K562 (cell line): Measurements from ENCODE around the gene KAZN. TPM values are rescaled to one million over a fixed set of nuclear protein-coding genes. Genes with fewer than 3 reads are reported as not detected.

ENCODE experiments used
- ATAC-seq: fragments of 200-7000 bp; cut with Tn5 transposase; 3 replicates; pipeline ENCODE4 v1.9.1; 2020; ENCODE audit warnings: moderate library complexity
- BruUV-seq: library from RNA; stranded (reverse); fragments of 400-500 nt; replicated peaks from 2 replicates; lab custom pipeline; 2021; lab: Mats Ljungman, UMichigan
- CTCF ChIA-PET: fragments of 300-600 bp; formaldehyde crosslinking; extraction: SDS; loops from one replicate; lab custom pipeline; 2021; ENCODE audit warnings: low intra/inter-chr PET ratio; lab: Yijun Ruan, JAX
- POLR2A ChIA-PET: fragments of 300-600, 350-650 bp; sonication (Branson Sonifier 250); formaldehyde crosslinking; extraction: SDS; loops from one replicate; lab custom pipeline; 2021; ENCODE audit warnings: antibody characterized with exemption, inconsistent platforms; lab: Yijun Ruan, JAX
- DNase-seq, 4 experiments: peaks; one replicate each; pipeline versions ENCODE4 v3.0.0 to v3.0.0-alpha.2; 2011 to 2018; ENCODE audit warnings: low spot score in 3 of 4, mixed read lengths in 3 of 4; ENCODE audit errors: extremely low read depth in 1 of 4
- FAIRE-seq: peaks from 2 replicates; lab custom pipeline; 2011; peaks lifted over from hg19 to GRCh38; lab: Jason Lieb, UNC
- H2AFZ ChIP-seq: 2 replicates; pipeline ENCODE4 v1.6.0; 2011; ENCODE audit warnings: low read depth, low read length, control low read depth, inconsistent platforms
- H3K27ac ChIP-seq: fragments of 200-600 bp; 3 replicates; pipeline ENCODE4 v1.8.0; 2011; ENCODE audit warnings: low read depth, mild to moderate bottlenecking, control low read depth, inconsistent platforms, low read length, moderate library complexity, mixed read lengths; ENCODE audit errors: extremely low read depth
- H3K27me3 ChIP-seq, 2 experiments: fragments of 300-600 bp in 1 of 2; 2 replicates in 1 of 2; 3 replicates in 1 of 2; pipeline versions ENCODE4 v1.6.0 to v1.8.0; 2011; ENCODE audit warnings: inconsistent platforms in 2 of 2, low read length in 2 of 2, mild to moderate bottlenecking in 1 of 2, mixed read lengths in 1 of 2, moderate library complexity in 1 of 2; ENCODE audit not compliant: control insufficient read depth in 2 of 2, insufficient read depth in 2 of 2
- H3K36me3 ChIP-seq: fragments of 300-600 bp; 3 replicates; pipeline ENCODE4 v1.8.0; 2011; ENCODE audit warnings: mild to moderate bottlenecking, low read length, inconsistent platforms; ENCODE audit not compliant: control insufficient read depth, insufficient read depth
- H3K4me1 ChIP-seq, 2 experiments: fragments of 200-600 bp in 1 of 2; replicated peaks in 1 of 2; 2 replicates in 1 of 2; 3 replicates in 1 of 2; pipeline versions ENCODE4 v1.5.1 to v1.8.0; 2011; ENCODE audit warnings: inconsistent platforms in 2 of 2, low read length in 2 of 2, mild to moderate bottlenecking in 1 of 2, mixed read lengths in 1 of 2, moderate library complexity in 1 of 2; ENCODE audit not compliant: control insufficient read depth in 2 of 2, insufficient read depth in 2 of 2
- H3K4me2 ChIP-seq: 2 replicates; pipeline ENCODE4 v1.6.1; 2011; ENCODE audit warnings: low read length, control low read depth, inconsistent platforms, mixed read lengths; ENCODE audit not compliant: insufficient read depth
- H3K4me3 ChIP-seq: fragments of 200-600 bp; sonication (generic), shearing (Covaris generic); 2 replicates; pipeline ENCODE4 v1.5.1; 2016; ENCODE audit warnings: control low read depth, inconsistent platforms
- H3K79me2 ChIP-seq: fragments of 200-600 bp; 3 replicates; pipeline ENCODE4 v1.8.0; 2011; ENCODE audit warnings: low read length, inconsistent platforms; ENCODE audit not compliant: control insufficient read depth, insufficient read depth
- H3K9ac ChIP-seq, 2 experiments: 2 replicates each; pipeline versions ENCODE4 v1.6.0 to v1.6.1; 2011; ENCODE audit warnings: low read depth in 2 of 2, low read length in 2 of 2, control low read depth in 1 of 2, inconsistent platforms in 1 of 2, mild to moderate bottlenecking in 1 of 2, mixed read lengths in 1 of 2; ENCODE audit not compliant: insufficient read depth in 1 of 2
- H3K9me1 ChIP-seq: one replicate; pipeline ENCODE4 v1.6.0; 2011; ENCODE audit warnings: inconsistent platforms, mild to moderate bottlenecking, low read length, moderate library complexity; ENCODE audit not compliant: control insufficient read depth, insufficient read depth
- H3K9me3 ChIP-seq: replicated peaks from 2 replicates; pipeline ENCODE4 v1.5.1; 2011; ENCODE audit warnings: low read depth, low read length, inconsistent platforms; ENCODE audit not compliant: control insufficient read depth, insufficient read depth
- H4K20me1 ChIP-seq: replicated peaks from 2 replicates; pipeline ENCODE4 v1.6.1; 2011; ENCODE audit warnings: low read length, inconsistent platforms, mixed read lengths; ENCODE audit not compliant: control insufficient read depth, insufficient read depth
- CCAR2 ChIP-seq: fragments of 200-400 bp; formaldehyde crosslinking; IDR thresholded peaks from 2 replicates; pipeline ENCODE4 v1.6.1; 2017; ENCODE audit warnings: mild to moderate bottlenecking, low read depth, low read length
- FOXK1 ChIP-seq: sonication (generic); formaldehyde crosslinking; IDR thresholded peaks from 2 replicates; pipeline ENCODE4 v1.8.0; 2022; ENCODE audit warnings: missing genetic modification reagents, mild to moderate bottlenecking, borderline replicate concordance
- PRPF4 ChIP-seq: fragments of 200-400 bp; formaldehyde crosslinking; IDR thresholded peaks from one replicate; pipeline ENCODE4 v1.6.1; 2017; ENCODE audit warnings: low read length, low read depth, mild to moderate bottlenecking; ENCODE audit not compliant: insufficient read depth, poor library complexity, severe bottlenecking
- RBFOX2 ChIP-seq: fragments of 200-400 bp; formaldehyde crosslinking; IDR thresholded peaks from 2 replicates; pipeline ENCODE4 v1.6.1; 2017; ENCODE audit warnings: low read depth, mild to moderate bottlenecking, low read length, moderate library complexity
- RCOR1 ChIP-seq, 2 experiments: IDR thresholded peaks; 2 replicates each; pipeline ENCODE4 v1.6.1; 2012; ENCODE audit warnings: low read depth in 2 of 2, low read length in 2 of 2, borderline replicate concordance in 1 of 2, improper control_type of control experiment in 1 of 2
- WGBS: fragments of 100-300 bp; shearing (Covaris generic); methylation state at CpG from one replicate; pipeline ENCODE4 v1.1.6; 2016; ENCODE audit warnings: low coverage, mixed read lengths; ENCODE audit not compliant: insufficient coverage; ENCODE audit errors: missing lambda C conversion rate; 5-methylcytosine and 5-hydroxymethylcytosine counted together
- in situ Hi-C: fragments of 300-500 bp; cut with MboI; formaldehyde crosslinking; loops from 4 replicates; pipeline ENCODE4 v1.15.0; 2018; ENCODE audit warnings: inconsistent platforms, mixed read lengths
- intact Hi-C: fragments of 100-400 bp; cut with micrococcal nuclease; formaldehyde crosslinking; loops from 2 replicates; pipeline ENCODE4 v1.14.2; 2022
- polyA plus RNA-seq, 8 experiments: library from polyadenylated mRNA; depleted of rRNA in 4 of 8; stranded (reverse) in 5 of 8; unstranded in 3 of 8; fragments of >200 nt; fragmentation: Nextera tagmentation in 2 of 8; fragmentation: Illumina TruSeq in 1 of 8; extraction: Ambion mirVana in 2 of 8; extraction: Trizol in 1 of 8; gene quantifications; 2 replicates each; pipeline versions ENCODE4 v1.2.1 to v1.2.3, GENCODE V29; 2011 to 2014; ENCODE audit warnings: inconsistent platforms in 1 of 8, missing spikeins in 1 of 8
- total RNA-seq, 7 experiments: library from RNA; depleted of rRNA in 6 of 7; stranded (reverse); fragments of >200 nt in 6 of 7; fragmentation: Illumina TruSeq in 2 of 7; extraction: Trizol in 2 of 7; gene quantifications; 2 replicates each; pipeline versions ENCODE4 v1.2.1 to v1.2.3, GENCODE V29; 2011 to 2021; ENCODE audit warnings: low replicate concordance in 1 of 7
- TF ChIP-seq, protein P1 (sequence below): fragments of 450-650 bp; IDR thresholded peaks from 2 replicates; pipeline ENCODE4 v1.6.1; 2016; ENCODE audit warnings: mild to moderate bottlenecking, moderate library complexity

The KAZN gene
- total and polyA plus RNA-seq, 9 of the 15 experiments (the other 6 are each of a cell fraction or from before 2014, with no cell fraction given), result 2.1 to 21.6 (median 5.4) TPM

DNA sequence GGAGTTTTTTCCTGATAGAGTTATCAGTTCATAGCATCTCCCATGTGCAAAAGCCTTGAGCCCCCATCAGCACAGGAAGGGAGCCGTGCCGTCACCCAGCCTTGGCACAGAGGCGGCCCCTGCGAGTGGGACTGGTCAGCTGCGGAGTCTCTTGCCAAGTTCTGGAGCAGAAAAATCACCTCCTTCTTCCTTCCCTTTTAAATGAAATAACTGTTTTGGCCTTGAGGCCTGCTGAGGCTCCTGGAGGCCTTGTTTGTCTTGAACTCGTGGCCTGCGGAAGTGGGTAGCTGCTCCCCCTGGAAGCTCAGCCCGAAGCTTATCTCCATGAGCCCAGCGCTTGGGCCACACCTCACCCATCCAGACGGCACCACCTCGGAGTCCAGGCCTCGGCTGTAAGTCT is 409.4 kb downstream of the KAZN start:
- BruUV-seq, result no TSS peak
- no peak overlapping the region for H3K4me2 ChIP-seq
- intact Hi-C loops, result no loop called here
- no peak for TF ChIP-seq CCAR2
- TF ChIP-seq RBFOX2, result 0 out of 2 replicates have a peak, but pooled peaks have one; percentile 24
- no peak for TF ChIP-seq FOXK1 (CRISPR knock-in tag)
- no peak for TF ChIP-seq PRPF4
- no peak for TF ChIP-seq RCOR1 (IDR thresholded peaks at IDR 0.05; ENCODE audit: borderline replicate concordance in 1 of 2, low read depth in 2 of 2, low read length in 2 of 2)
- TF ChIP-seq, protein P1, sequence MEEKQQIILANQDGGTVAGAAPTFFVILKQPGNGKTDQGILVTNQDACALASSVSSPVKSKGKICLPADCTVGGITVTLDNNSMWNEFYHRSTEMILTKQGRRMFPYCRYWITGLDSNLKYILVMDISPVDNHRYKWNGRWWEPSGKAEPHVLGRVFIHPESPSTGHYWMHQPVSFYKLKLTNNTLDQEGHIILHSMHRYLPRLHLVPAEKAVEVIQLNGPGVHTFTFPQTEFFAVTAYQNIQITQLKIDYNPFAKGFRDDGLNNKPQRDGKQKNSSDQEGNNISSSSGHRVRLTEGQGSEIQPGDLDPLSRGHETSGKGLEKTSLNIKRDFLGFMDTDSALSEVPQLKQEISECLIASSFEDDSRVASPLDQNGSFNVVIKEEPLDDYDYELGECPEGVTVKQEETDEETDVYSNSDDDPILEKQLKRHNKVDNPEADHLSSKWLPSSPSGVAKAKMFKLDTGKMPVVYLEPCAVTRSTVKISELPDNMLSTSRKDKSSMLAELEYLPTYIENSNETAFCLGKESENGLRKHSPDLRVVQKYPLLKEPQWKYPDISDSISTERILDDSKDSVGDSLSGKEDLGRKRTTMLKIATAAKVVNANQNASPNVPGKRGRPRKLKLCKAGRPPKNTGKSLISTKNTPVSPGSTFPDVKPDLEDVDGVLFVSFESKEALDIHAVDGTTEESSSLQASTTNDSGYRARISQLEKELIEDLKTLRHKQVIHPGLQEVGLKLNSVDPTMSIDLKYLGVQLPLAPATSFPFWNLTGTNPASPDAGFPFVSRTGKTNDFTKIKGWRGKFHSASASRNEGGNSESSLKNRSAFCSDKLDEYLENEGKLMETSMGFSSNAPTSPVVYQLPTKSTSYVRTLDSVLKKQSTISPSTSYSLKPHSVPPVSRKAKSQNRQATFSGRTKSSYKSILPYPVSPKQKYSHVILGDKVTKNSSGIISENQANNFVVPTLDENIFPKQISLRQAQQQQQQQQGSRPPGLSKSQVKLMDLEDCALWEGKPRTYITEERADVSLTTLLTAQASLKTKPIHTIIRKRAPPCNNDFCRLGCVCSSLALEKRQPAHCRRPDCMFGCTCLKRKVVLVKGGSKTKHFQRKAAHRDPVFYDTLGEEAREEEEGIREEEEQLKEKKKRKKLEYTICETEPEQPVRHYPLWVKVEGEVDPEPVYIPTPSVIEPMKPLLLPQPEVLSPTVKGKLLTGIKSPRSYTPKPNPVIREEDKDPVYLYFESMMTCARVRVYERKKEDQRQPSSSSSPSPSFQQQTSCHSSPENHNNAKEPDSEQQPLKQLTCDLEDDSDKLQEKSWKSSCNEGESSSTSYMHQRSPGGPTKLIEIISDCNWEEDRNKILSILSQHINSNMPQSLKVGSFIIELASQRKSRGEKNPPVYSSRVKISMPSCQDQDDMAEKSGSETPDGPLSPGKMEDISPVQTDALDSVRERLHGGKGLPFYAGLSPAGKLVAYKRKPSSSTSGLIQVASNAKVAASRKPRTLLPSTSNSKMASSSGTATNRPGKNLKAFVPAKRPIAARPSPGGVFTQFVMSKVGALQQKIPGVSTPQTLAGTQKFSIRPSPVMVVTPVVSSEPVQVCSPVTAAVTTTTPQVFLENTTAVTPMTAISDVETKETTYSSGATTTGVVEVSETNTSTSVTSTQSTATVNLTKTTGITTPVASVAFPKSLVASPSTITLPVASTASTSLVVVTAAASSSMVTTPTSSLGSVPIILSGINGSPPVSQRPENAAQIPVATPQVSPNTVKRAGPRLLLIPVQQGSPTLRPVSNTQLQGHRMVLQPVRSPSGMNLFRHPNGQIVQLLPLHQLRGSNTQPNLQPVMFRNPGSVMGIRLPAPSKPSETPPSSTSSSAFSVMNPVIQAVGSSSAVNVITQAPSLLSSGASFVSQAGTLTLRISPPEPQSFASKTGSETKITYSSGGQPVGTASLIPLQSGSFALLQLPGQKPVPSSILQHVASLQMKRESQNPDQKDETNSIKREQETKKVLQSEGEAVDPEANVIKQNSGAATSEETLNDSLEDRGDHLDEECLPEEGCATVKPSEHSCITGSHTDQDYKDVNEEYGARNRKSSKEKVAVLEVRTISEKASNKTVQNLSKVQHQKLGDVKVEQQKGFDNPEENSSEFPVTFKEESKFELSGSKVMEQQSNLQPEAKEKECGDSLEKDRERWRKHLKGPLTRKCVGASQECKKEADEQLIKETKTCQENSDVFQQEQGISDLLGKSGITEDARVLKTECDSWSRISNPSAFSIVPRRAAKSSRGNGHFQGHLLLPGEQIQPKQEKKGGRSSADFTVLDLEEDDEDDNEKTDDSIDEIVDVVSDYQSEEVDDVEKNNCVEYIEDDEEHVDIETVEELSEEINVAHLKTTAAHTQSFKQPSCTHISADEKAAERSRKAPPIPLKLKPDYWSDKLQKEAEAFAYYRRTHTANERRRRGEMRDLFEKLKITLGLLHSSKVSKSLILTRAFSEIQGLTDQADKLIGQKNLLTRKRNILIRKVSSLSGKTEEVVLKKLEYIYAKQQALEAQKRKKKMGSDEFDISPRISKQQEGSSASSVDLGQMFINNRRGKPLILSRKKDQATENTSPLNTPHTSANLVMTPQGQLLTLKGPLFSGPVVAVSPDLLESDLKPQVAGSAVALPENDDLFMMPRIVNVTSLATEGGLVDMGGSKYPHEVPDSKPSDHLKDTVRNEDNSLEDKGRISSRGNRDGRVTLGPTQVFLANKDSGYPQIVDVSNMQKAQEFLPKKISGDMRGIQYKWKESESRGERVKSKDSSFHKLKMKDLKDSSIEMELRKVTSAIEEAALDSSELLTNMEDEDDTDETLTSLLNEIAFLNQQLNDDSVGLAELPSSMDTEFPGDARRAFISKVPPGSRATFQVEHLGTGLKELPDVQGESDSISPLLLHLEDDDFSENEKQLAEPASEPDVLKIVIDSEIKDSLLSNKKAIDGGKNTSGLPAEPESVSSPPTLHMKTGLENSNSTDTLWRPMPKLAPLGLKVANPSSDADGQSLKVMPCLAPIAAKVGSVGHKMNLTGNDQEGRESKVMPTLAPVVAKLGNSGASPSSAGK, result peak; percentile 74

More for the DNA sequence above, 409.4 kb downstream of the KAZN start:
- POLR2A ChIA-PET, result interaction anchor here (1.2 kb wide), 1 partner anchor 63 kb away, joined by 4 read pairs; no protein-coding TSS in a partner anchor
- H3K36me3 ChIP-seq, result no peaks in the 10 kb centered on the region
- H3K79me2 ChIP-seq, result peaks cover 3% of the 10 kb centered on the region; the same call in 1 of the 3 replicates
- CTCF ChIA-PET, result no interaction called here
- peak overlapping the region in 1 of 2 experiments; percentile 15; a peak in 2 of 4 replicates for H3K9ac ChIP-seq
- no peak overlapping the region for H2AFZ ChIP-seq
- peaks cover 6 to 11% of the 10 kb centered on the region in 2 experiments; a peak in 2 of 5 replicates for H3K4me1 ChIP-seq
- no peaks in the 10 kb centered on the region for H3K9me1 ChIP-seq
- no peak overlapping the region for H3K4me3 ChIP-seq
- in situ Hi-C loops, result no loop called here
- no peaks in the 10 kb centered on the region for H3K27me3 ChIP-seq
- ATAC-seq (peak; percentile 76), DNase-seq (peak in 2 of 4 experiments; percentile 29 to 48), FAIRE-seq (no peak)
- no peaks in the 10 kb centered on the region for H4K20me1 ChIP-seq
- no peak overlapping the region for H3K27ac ChIP-seq
- WGBS, result 51% methylated on average over 12 of the region's 12 CpGs
- H3K9me3 ChIP-seq, result no peaks in the 10 kb centered on the region
